Measurements from ENCODE around the gene NPAS2.

- TF ChIP-seq EZH2 (optimal IDR thresholded peaks at IDR 0.05; ENCODE audit: low read depth, low read length): no peak
- TF ChIP-seq, protein P1, sequence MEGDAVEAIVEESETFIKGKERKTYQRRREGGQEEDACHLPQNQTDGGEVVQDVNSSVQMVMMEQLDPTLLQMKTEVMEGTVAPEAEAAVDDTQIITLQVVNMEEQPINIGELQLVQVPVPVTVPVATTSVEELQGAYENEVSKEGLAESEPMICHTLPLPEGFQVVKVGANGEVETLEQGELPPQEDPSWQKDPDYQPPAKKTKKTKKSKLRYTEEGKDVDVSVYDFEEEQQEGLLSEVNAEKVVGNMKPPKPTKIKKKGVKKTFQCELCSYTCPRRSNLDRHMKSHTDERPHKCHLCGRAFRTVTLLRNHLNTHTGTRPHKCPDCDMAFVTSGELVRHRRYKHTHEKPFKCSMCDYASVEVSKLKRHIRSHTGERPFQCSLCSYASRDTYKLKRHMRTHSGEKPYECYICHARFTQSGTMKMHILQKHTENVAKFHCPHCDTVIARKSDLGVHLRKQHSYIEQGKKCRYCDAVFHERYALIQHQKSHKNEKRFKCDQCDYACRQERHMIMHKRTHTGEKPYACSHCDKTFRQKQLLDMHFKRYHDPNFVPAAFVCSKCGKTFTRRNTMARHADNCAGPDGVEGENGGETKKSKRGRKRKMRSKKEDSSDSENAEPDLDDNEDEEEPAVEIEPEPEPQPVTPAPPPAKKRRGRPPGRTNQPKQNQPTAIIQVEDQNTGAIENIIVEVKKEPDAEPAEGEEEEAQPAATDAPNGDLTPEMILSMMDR (IDR thresholded peaks at IDR 0.05; ENCODE audit: low read length): no peak
- TF ChIP-seq EZH2phosphoT487 (IDR thresholded peaks at IDR 0.05; ENCODE audit: low read length): no peak
These were observed 25.4 kb downstream of the NPAS2 start for GRCh38 chr2:100845141-100845991.

Data from MM.1S (cell line).